GM06990 (cell line): ENCODE results near the gene TP53BP1.
"Not testable (repeated sequence)": the region's sequence is repeated elsewhere in the genome, so short reads cannot be mapped to it uniquely, and the experiment has no call there.

Experiments used
- DNase-seq: peaks from one replicate; pipeline ENCODE4 v3.0.0-alpha.2; 2011; ENCODE audit not compliant: insufficient read length; ENCODE audit errors: extremely low read depth
- H3K27me3 ChIP-seq: replicated peaks from 2 replicates; pipeline ENCODE4 v1.6.0; 2011; ENCODE audit warnings: low read length; ENCODE audit not compliant: control insufficient read depth, insufficient read depth
- H3K36me3 ChIP-seq: 2 replicates; pipeline ENCODE4 v1.5.1; 2011; ENCODE audit warnings: low read length; ENCODE audit not compliant: control insufficient read depth, insufficient read depth
- H3K4me3 ChIP-seq: replicated peaks from 2 replicates; pipeline ENCODE4 v1.5.1; 2011; ENCODE audit warnings: low read depth, mild to moderate bottlenecking, control low read depth, low read length
- CTCF ChIP-seq: IDR thresholded peaks from 2 replicates; pipeline ENCODE4 v1.5.1; 2011; ENCODE audit warnings: low read length, control low read depth, mild to moderate bottlenecking, inconsistent platforms; ENCODE audit not compliant: insufficient read depth, poor library complexity, severe bottlenecking

TP53BP1 gene

GRCh38 chr15:43492673-43493601 is at the start of gene TP53BP1:
Gene TP53BP1, minus strand, starts transcription at chr15:43493156. Its CDS starts 113 bp downstream, at chr15:43493043.
- no peaks in the 10 kb centered on the region for H3K27me3 ChIP-seq
- H3K4me3 ChIP-seq, result peak within 1 kb of the TSS; percentile 82
- H3K36me3 ChIP-seq, result peaks cover 3% of the 10 kb centered on the region; the same call in 1 of the 2 replicates
- TF ChIP-seq CTCF, result no peak
- peak; percentile 88 for DNase-seq

GRCh38 chr15:43541785-43542184 is 48.8 kb upstream of the TP53BP1 start:
- Histone ChIP-seq H3K27me3 (no peaks in the 10 kb centered on the region), H3K36me3 (no peaks in the 10 kb centered on the region), H3K4me3 (no peak overlapping the region)
- TF ChIP-seq CTCF, result no peak
- DNase-seq, result no peak

GRCh38 chr15:43538091-43538490 is 45.1 kb upstream of the TP53BP1 start:
- peaks cover 4% of the 10 kb centered on the region for H3K36me3 ChIP-seq
- no peaks in the 10 kb centered on the region for H3K27me3 ChIP-seq
- DNase-seq, result no peak
- H3K4me3 ChIP-seq, result no peak overlapping the region
- no peak for TF ChIP-seq CTCF

GRCh38 chr15:43534897-43535296 is 41.9 kb upstream of the TP53BP1 start:
- Histone ChIP-seq H3K27me3 (no peaks in the 10 kb centered on the region), H3K4me3 (no peak overlapping the region), H3K36me3 (peaks cover 4% of the 10 kb centered on the region)
- no peak for TF ChIP-seq CTCF
- DNase-seq, result no peak

GRCh38 chr15:43532826-43533225 is 39.9 kb upstream of the TP53BP1 start:
- not testable (repeated sequence) for H3K4me3 ChIP-seq, DNase-seq, H3K36me3 ChIP-seq, H3K27me3 ChIP-seq

- Histone ChIP-seq H3K4me3 (no peak overlapping the region), H3K27me3 (no peaks in the 10 kb centered on the region; the same call in 1 of the 2 replicates), H3K36me3 (peaks cover 4% of the 10 kb centered on the region)
- TF ChIP-seq CTCF, result no peak
- no peak for DNase-seq
These were observed 38.2 kb upstream of the TP53BP1 start for GRCh38 chr15:43531018-43531670.
